Effector CD8-positive, alpha-beta T cell (primary cell): ENCODE results near the gene RBMXL3.

Source experiments
- DNase-seq: peaks from one replicate; lab custom pipeline; 2025; lab: John Stamatoyannopoulos, UW

Gene RBMXL3

DNA sequence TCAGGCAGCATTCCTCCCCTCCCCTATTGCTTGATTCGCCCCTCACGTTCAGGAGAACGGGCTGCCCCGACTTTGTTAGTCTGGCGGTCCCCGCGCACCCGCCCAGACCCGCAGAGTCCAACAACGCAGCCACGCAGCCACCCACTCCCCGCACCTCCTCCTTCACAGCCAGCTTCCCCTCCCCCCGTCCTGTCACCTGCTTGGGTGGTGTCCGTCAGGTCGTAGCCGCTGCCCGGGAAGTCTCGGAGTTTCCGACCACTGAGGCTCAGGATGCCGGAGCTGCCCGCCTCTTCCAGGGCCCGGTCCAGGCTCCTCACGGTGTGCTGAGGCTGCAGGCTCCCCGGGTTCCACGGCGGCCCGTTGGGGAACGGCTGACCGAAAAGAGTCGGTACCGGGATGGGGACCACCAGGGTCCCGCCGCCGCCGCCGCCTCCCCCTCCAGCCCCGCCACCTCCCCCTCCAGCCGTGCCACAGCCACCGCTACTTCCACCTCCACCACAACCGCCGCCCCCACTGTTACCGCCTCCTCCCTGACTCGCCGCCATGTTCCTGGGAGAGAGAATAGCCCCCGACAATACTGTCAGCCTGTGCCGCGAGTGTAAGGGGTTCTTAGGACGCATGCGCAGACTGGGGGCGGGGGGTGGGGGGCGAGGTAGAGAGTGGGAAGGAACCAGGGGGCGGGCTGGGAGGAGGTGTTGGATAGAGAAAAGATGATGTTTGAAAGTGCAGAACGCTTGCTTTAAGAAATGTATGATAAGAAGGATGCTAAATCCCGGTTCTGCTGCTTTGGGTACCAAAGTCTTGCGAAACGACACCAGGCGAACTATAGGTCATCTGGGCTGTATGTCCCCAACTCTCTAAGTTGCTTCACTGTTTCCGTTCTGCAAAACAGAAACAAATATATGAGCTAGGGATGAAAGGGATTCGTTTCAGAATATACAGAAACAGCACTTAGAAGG lies 44.6 kb downstream of the RBMXL3 start, which contains the start of gene LRCH2:
LRCH2 (minus strand) TSS at position 600 of the 959 bp plus-strand sequence; CDS start at position 545, 55 bp downstream.
- DNase-seq: no peak

DNA sequence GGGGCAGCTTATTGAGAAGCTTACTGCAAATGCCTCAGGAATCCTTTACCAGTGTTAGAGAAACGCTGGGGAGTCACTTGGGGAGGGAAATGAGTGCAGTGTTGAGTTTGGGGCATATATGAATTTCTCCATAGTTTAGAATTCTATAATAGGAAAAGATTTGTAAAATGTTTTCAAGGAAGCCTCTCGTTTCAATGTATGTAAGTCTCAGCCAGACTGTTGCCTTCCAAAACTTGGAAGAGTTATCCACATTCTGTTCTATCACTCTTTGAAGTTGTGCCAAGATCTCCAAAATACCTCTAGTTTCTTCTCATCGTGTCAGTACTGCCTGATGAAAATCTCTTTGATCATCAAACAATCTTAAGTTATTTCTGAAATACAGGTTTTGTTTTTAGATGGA lies 45.3 kb downstream of the RBMXL3 start:
- no peak for DNase-seq

DNA sequence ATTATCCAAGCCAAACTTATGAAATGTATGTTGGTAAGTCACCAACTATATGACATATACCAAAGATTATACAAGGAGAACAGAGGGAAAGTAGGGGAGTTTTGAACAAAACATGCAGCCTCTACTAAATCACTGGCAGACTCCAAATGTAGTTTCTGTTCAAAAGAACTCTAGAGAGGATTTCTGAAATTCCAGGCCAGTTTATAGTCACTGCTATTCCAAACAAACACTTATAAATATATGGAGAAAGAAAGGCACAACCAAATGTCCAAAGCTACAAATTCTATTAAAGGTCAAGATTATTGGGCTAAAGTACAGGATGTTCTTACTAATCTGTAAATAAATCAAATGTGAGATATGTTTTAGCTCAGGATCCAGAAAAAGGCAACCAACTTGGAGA lies 47.4 kb downstream of the RBMXL3 start:
- no peak for DNase-seq

DNA sequence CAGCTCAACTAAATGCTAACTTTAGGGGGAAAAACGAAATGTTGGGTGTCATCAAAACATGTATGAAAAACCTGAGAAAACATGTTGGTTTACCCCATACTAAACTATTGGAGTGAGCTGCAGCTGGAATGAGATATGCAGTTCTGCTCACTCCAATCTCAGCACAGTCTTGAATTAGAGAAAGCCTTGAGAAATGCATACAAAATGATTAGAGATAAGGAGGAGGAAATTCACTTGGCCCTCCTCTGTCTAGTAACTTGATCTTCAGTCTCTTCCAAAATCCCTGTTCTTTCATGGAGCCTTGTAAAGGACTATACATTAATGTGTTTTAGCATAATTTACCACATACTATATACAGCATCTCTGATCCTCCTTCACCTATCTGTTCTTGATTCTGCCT lies 47.8 kb downstream of the RBMXL3 start:
- DNase-seq: no peak
